Gastroesophageal sphincter (tissue), 4 donors: ENCODE results near the gene DEPDC1B. TPM values are rescaled to one million over a fixed set of nuclear protein-coding genes. Genes with fewer than 3 reads are reported as not detected.

Experiments used
- ATAC-seq: fragments of 150-250 bp; one replicate; pipeline ENCODE4 v1.9.1; 2016; ENCODE audit warnings: mild to moderate bottlenecking, moderate library complexity
- H3K27ac ChIP-seq, 4 donors: fragments of 200-600 bp; sonication (generic) in 3 of 4; 1 replicate in 3 of 4; 2 replicates in 1 of 4; pipeline ENCODE4 v1.5.1; 2016 to 2019
- H3K27me3 ChIP-seq: fragments of 200-600 bp; sonication (generic); one replicate; pipeline ENCODE4 v1.5.1; 2019
- H3K36me3 ChIP-seq, 2 donors: fragments of 200-600 bp; sonication (generic); one replicate each; pipeline ENCODE4 v1.5.1; 2019; ENCODE audit warnings: control low read depth in 1 of 2
- H3K4me1 ChIP-seq, 3 donors: fragments of 200-600 bp; sonication (generic); 1 replicate in 2 of 3; 2 replicates in 1 of 3; pipeline ENCODE4 v1.5.1; 2016 to 2019; ENCODE audit warnings: control low read depth in 2 of 3
- H3K4me3 ChIP-seq, 2 donors: fragments of 200-600 bp; sonication (generic); one replicate each; pipeline ENCODE4 v1.5.1; 2019; ENCODE audit warnings: mild to moderate bottlenecking in 1 of 2, moderate library complexity in 1 of 2
- H3K9me3 ChIP-seq, 3 donors: fragments of 200-600 bp; sonication (generic); one replicate each; pipeline ENCODE4 v1.5.1; 2017 to 2019; ENCODE audit warnings: control low read depth in 2 of 3
- CTCF ChIP-seq, 4 experiments: fragments of 200-600 bp in 2 of 4; fragments of 450-650 bp in 2 of 4; sonication (generic) in 1 of 4; IDR thresholded peaks; one replicate each; pipeline ENCODE4 v1.5.1; 2017 to 2019; ENCODE audit warnings: antibody characterized with exemption in 4 of 4, mild to moderate bottlenecking in 2 of 4, moderate library complexity in 2 of 4
- EP300 ChIP-seq: sonication (generic); formaldehyde crosslinking; IDR thresholded peaks from one replicate; pipeline ENCODE4 v1.6.1; 2017; ENCODE audit warnings: antibody characterized with exemption, mild to moderate bottlenecking
- POLR2A ChIP-seq, 2 donors: fragments of 450-650 bp; IDR thresholded peaks; one replicate each; pipeline ENCODE4 v1.6.1; 2017; ENCODE audit warnings: antibody characterized with exemption in 2 of 2, mild to moderate bottlenecking in 2 of 2, moderate library complexity in 1 of 2
- POLR2AphosphoS5 ChIP-seq: sonication (generic); formaldehyde crosslinking; IDR thresholded peaks from one replicate; pipeline ENCODE4 v1.6.1; 2017; ENCODE audit warnings: antibody characterized with exemption
- WGBS, 2 donors: methylation state at CpG; one replicate each; pipeline ENCODE4 v1.1.5; 2018; ENCODE audit warnings: low coverage in 1 of 2; 5-methylcytosine and 5-hydroxymethylcytosine counted together
- total RNA-seq, 4 donors: library from RNA; depleted of rRNA; stranded (reverse); fragments of >200 nt; gene quantifications; one replicate each; pipeline ENCODE4 v1.1.0, GENCODE V29; 2016

The DEPDC1B gene
- total RNA-seq, 4 donors from 2014 or later, result 0.62 to 0.69 TPM; not detected in 2

GRCh38 chr5:60636644-60637043 is 63.3 kb downstream of the DEPDC1B start:
- no peak for ATAC-seq
- Histone ChIP-seq H3K4me1 (peaks cover 0 to 25% (median 0%) of the 10 kb centered on the region in 3 donors), H3K36me3 (no peaks in the 10 kb centered on the region), H3K4me3 (no peak overlapping the region), H3K27me3 (no peaks in the 10 kb centered on the region), H3K27ac (no peak overlapping the region), H3K9me3 (no peaks in the 10 kb centered on the region)
- no peak for TF ChIP-seq EP300
- no peak for TF ChIP-seq CTCF (IDR thresholded peaks at IDR 0.05)
- 90 to 92% methylated on average over 3 to 4 of the region's 4 CpGs for WGBS, 2 donors

- Histone ChIP-seq H3K36me3 (no peaks in the 10 kb centered on the region), H3K27me3 (no peaks in the 10 kb centered on the region), H3K4me1 (peaks cover 0 to 25% (median 0%) of the 10 kb centered on the region in 3 donors), H3K27ac (no peak overlapping the region), H3K4me3 (no peak overlapping the region), H3K9me3 (no peaks in the 10 kb centered on the region)
- 76 to 93% methylated on average over 1 of the region's 1 CpG for WGBS, 2 donors
- TF ChIP-seq POLR2A (IDR thresholded peaks at IDR 0.05), result no peak
- TF ChIP-seq EP300, result no peak
- no peak for TF ChIP-seq CTCF (IDR thresholded peaks at IDR 0.05)
- no peak for TF ChIP-seq POLR2AphosphoS5
- no peak for ATAC-seq
Observed at GRCh38 chr5:60636001-60636400, 64.0 kb downstream of the DEPDC1B start.

- ATAC-seq, result no peak
- H3K27me3 ChIP-seq, result no peaks in the 10 kb centered on the region
- TF ChIP-seq POLR2A (IDR thresholded peaks at IDR 0.05), result no peak
- no peak for TF ChIP-seq EP300
- no peak for TF ChIP-seq CTCF (IDR thresholded peaks at IDR 0.05)
- no peak for TF ChIP-seq POLR2AphosphoS5
- H3K4me3 ChIP-seq, result no peak overlapping the region
- no peaks in the 10 kb centered on the region for H3K36me3 ChIP-seq
- no peaks in the 10 kb centered on the region for H3K9me3 ChIP-seq
- H3K4me1 ChIP-seq, result peaks cover 0 to 19% (median 0%) of the 10 kb centered on the region in 3 donors
- no peak overlapping the region for H3K27ac ChIP-seq
- WGBS, 2 donors, result 74 to 100% methylated on average over 1 to 3 of the region's 6 CpGs
Observed at GRCh38 chr5:60634051-60634450, 65.9 kb downstream of the DEPDC1B start.

- H3K4me1 ChIP-seq, result peaks cover 0 to 19% (median 0%) of the 10 kb centered on the region in 3 donors
- no peak overlapping the region for H3K4me3 ChIP-seq
- no peaks in the 10 kb centered on the region for H3K9me3 ChIP-seq
- H3K27me3 ChIP-seq, result no peaks in the 10 kb centered on the region
- no peak overlapping the region for H3K27ac ChIP-seq
- no peaks in the 10 kb centered on the region for H3K36me3 ChIP-seq
- 13 to 17% methylated on average over 1 of the region's 1 CpG for WGBS, 2 donors
- TF ChIP-seq POLR2AphosphoS5, result no peak
- TF ChIP-seq EP300, result no peak
- TF ChIP-seq POLR2A (IDR thresholded peaks at IDR 0.05), result no peak
- no peak for TF ChIP-seq CTCF (IDR thresholded peaks at IDR 0.05)
- no peak for ATAC-seq
Observed at GRCh38 chr5:60633341-60633740, 66.6 kb downstream of the DEPDC1B start.

- H3K27ac ChIP-seq, result no peak overlapping the region
- no peak for TF ChIP-seq CTCF (IDR thresholded peaks at IDR 0.05)
- TF ChIP-seq POLR2A (IDR thresholded peaks at IDR 0.05), result no peak
- TF ChIP-seq EP300, result no peak
- TF ChIP-seq POLR2AphosphoS5, result no peak
- no peaks in the 10 kb centered on the region for H3K27me3 ChIP-seq
- ATAC-seq, result no peak
- H3K9me3 ChIP-seq, result no peaks in the 10 kb centered on the region
- peaks cover 0 to 19% (median 0%) of the 10 kb centered on the region in 3 donors for H3K4me1 ChIP-seq
- no peak overlapping the region for H3K4me3 ChIP-seq
- no CpG with 5 or more reads among the region's 11 CpGs for WGBS, 2 donors
- no peaks in the 10 kb centered on the region for H3K36me3 ChIP-seq
Observed at GRCh38 chr5:60632153-60632552, 67.8 kb downstream of the DEPDC1B start.
